ENCODE data around the gene GSTA5.
"Not testable (repeated sequence)": the region's sequence is repeated elsewhere in the genome, so short reads cannot be mapped to it uniquely, and the experiment has no call there.

GRCh38 chr6:52794366-52794765 is 46.2 kb downstream of the GSTA5 start:
- TF ChIP-seq CTCF, POLR2A (IDR thresholded peaks at IDR 0.05): not testable (repeated sequence)

Measured in body of pancreas (tissue), 4 donors.